HG02943 (cell line): ENCODE results near the gene APPL2.

ENCODE experiments used
- ATAC-seq: cut with Tn5 transposase; IDR thresholded peaks from one replicate; pipeline ENCODE4 v1.9.1; 2021; ENCODE audit warnings: mild to moderate bottlenecking, low read depth, moderate library complexity; ENCODE audit not compliant: unreplicated experiment

Gene APPL2

GRCh38 chr12:105224399-105224798 is 11.6 kb downstream of the APPL2 start:
- ATAC-seq, result no peak

DNA sequence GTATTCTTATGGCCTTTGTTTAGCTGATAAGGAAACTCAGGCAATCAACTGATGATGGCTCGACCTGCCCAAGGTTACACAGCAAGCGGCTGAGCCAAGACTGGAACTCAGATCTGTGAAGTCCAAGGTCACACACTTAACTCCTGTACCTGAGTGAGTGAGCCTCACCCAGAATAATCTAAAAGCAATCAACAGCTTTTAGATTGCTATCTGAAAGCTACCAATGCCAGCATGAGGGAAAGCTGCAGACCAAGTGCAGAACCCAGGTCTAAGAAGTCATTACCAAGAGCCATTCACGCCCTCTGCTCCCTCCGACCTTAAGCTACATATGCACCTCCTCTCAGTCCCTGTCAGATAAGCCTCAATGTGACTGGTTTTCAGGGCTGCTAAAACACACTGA is 12.1 kb downstream of the APPL2 start:
- ATAC-seq, result no peak

DNA sequence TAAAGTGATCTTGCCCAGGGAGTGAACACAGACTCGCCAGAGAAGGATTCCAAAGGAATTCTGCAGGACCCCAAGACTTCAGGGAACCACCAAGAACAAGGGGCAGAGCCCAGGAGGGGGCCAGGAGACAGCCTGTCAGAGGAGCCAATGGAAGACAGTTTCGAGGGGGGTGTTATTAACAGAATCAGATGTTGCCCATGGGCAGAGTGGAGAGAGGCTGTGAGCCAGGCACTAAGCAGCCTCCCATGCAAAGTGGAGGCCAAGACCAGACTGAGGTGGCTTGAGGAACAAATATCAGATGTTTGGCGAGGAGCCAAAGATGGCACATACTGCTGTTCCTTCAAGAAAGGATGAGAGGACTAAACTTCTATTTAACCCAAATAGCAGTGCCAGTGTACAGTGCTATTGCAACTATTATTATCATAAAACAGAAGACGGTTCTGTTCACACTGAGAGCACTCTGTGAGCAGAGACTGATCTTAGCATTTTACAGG is 12.6 kb downstream of the APPL2 start:
- no peak for ATAC-seq

- ATAC-seq, result no peak
Measured at GRCh38 chr12:105222726-105223351, 13.1 kb downstream of the APPL2 start.

DNA sequence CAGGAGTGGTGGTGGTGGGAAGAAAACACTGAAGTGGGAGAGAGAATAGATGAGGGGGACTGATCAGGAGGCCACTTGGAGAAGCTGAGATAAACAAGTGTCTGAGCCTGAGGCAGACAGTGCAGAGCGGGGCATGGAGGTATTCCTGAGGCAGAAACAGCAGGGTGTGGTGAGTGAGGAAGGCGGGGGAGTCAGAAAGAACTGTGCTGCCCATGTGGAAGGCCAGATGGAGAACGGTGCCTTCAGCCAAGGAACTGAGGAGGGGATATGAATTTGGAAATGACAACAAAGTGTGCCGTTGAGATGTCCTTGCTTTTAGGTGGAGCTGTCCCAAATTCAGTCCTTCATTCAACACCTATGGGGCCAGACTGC is 13.7 kb downstream of the APPL2 start:
- ATAC-seq, result no peak

DNA sequence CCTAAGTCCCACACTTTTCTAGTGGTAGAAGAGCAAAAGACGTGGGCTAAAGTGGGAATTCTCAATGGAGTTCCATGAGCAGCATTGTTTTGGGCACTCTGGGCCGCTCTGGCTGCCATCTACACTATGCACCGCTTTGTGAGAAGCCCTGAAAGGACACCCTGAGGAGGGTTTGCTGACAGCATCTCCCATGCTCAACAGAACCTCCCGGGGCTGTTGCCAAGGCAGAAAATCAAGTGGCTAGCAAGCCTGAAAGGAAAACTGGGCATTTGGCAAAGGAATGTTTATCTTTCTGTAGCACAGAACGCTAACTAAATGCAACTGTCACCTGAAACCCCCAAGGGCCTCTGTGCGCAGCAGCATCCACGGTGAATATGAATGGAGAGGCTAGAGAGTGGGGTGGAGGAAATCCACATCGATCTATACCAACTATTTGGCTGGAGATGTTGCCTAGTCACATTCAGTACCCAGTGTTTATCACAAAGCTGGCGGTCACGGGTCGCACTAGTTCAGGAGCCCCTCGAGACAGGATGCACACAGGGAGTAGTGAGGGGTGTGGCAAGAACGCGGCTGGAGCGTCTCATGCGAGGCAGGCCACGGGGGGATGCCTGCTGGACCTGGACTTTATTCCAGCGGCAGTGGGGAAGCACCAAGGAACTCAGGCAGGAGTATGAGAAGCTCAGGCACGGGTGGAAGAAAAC is 14.2 kb downstream of the APPL2 start:
- no peak for ATAC-seq

- no peak for ATAC-seq
Measured at GRCh38 chr12:105220929-105221290, 15.1 kb downstream of the APPL2 start.

GRCh38 chr12:105220150-105220928 is 15.6 kb downstream of the APPL2 start:
- no peak for ATAC-seq

GRCh38 chr12:105219261-105220028 is 16.5 kb downstream of the APPL2 start:
- no peak for ATAC-seq

DNA sequence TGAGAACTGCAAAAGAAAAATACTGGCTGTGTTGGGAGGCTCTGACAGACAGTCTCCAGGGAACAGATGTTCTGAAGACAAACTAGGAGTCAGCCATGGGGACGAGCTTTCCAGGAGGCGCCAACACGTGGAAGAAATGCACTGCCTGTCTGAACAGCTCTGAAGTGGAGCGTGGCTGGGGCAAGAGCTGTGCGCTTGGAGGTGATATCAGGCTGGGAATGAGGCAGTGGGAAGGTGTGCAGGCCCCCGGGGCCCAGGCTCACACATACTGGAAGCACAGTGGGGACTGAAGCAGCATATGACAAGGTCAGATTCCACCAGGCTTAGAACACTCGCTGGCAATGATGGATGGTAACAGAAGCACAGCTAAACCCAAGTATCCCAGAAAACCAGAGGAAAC is 17.5 kb downstream of the APPL2 start:
- ATAC-seq, result no peak

GRCh38 chr12:105214670-105215375 is 21.2 kb downstream of the APPL2 start:
- ATAC-seq, result no peak

GRCh38 chr12:105214148-105214547 is 21.8 kb downstream of the APPL2 start:
- no peak for ATAC-seq

DNA sequence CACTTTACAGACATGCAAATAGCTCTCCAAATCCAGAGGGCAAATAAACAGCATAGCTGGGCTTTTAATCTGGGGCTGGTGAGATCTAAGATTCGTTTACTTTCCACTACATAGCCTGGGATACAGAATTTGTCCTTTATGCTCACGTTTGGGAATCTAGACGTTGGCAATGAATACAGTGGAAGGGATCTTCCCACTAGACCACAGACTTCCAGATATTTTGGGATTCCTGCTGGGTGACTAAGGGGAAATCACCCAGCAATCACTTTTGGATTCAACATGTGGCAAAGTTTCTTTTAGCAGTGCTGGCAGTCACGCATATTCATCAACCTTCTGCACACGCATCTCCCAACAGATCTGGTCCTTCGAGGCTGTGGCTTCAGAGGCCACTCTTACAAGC is 23.5 kb downstream of the APPL2 start:
- ATAC-seq, result no peak

DNA sequence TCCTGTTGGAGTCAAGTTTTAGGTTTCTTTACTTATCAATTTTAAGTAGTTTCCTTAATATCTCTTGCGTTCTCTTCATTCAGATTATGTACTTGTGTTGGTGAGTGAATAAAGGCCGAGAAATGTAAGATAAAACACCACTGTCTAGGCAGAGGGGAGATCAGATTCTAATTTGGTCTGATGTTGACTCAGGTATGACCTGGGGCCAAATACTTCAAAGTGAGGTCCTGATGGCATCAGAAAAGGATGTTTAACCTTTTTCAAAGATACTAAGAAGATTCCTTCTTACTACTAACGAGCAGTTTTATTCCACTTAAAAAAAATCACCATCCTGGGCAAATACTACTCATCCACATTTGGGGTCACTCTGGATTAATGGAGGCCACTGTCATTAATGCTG is 26.9 kb downstream of the APPL2 start:
- no peak for ATAC-seq

- no peak for ATAC-seq
Measured at GRCh38 chr12:105206686-105207374, 29.1 kb downstream of the APPL2 start.

- no peak for ATAC-seq
Measured at GRCh38 chr12:105205322-105206048, 30.5 kb downstream of the APPL2 start.

DNA sequence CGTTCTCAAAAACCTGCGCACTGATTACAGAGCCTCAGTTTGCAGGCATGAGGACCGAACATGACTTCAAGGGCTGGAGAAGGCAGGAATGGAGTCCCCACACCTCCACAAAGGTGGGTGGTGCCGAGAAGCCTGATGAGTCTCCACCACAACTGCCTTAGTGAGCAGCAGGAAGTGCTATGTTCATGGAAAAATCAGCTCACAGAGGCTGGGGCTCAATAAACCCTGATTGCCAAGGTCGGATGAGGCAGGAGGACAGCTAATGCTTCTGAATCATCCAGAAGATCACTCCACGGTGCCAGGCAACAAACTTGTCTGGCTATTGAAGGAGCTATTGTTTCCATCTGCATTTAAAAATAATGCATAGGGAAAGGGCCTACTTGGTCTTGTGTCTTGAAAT is 31.1 kb downstream of the APPL2 start:
- no peak for ATAC-seq

DNA sequence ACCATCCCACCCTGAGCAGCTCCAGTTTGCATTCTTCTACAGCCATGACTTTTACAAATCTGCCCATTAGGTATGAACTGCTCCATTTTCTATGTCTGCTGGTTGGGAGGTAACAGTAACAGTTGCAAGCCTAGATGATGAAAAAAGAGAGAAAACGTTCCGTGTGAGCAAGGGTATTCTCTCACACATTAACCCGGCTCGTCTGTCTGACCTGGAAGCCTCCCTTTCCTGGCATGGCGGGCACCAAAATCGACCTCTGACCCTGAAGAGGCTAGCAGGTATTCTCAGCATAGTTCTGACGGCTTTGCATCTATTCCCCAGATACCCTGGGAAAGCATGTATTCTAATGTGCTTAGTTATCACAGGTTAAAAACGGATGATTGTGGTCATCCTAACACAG is 31.8 kb downstream of the APPL2 start:
- ATAC-seq, result no peak

GRCh38 chr12:105202202-105202601 is 33.8 kb downstream of the APPL2 start:
- ATAC-seq, result no peak
